GM21423 (cell line): ENCODE results near the gene DDX31.

Experiments
- ATAC-seq: cut with Tn5 transposase; IDR thresholded peaks from one replicate; pipeline ENCODE4 v1.9.1; 2021; ENCODE audit warnings: mild to moderate bottlenecking, moderate library complexity; ENCODE audit not compliant: unreplicated experiment

Gene DDX31

GRCh38 chr9:132674485-132674884 is 4.7 kb upstream of the DDX31 start:
- ATAC-seq = no peak

- ATAC-seq = no peak
Observed at GRCh38 chr9:132673355-132673754, 3.6 kb upstream of the DDX31 start.

GRCh38 chr9:132672413-132672690 is 2.6 kb upstream of the DDX31 start:
- no peak for ATAC-seq

GRCh38 chr9:132671620-132672412 is 2.0 kb upstream of the DDX31 start:
- no peak for ATAC-seq

- ATAC-seq = peak; percentile 51
Observed at GRCh38 chr9:132670457-132671391, 941 bp upstream of the DDX31 start, which contains the start of gene GTF3C4. GTF3C4 (plus strand) TSS chr9:132670464; CDS start chr9:132670599, 135 bp downstream.

GRCh38 chr9:132669319-132669697 is 475 bp downstream of the DDX31 start:
- no peak for ATAC-seq

GRCh38 chr9:132663851-132664250 is 5.9 kb downstream of the DDX31 start:
- no peak for ATAC-seq

- no peak for ATAC-seq
Observed at GRCh38 chr9:132663117-132663516, 6.7 kb downstream of the DDX31 start.

- ATAC-seq = no peak
Observed at GRCh38 chr9:132662152-132662945, 7.4 kb downstream of the DDX31 start.

- ATAC-seq = no peak
Observed at GRCh38 chr9:132656299-132656698, 13.5 kb downstream of the DDX31 start.

- no peak for ATAC-seq
Observed at GRCh38 chr9:132651259-132651658, 18.5 kb downstream of the DDX31 start.

GRCh38 chr9:132648685-132649084 is 21.1 kb downstream of the DDX31 start:
- no peak for ATAC-seq

- ATAC-seq = no peak
Observed at GRCh38 chr9:132648283-132648682, 21.5 kb downstream of the DDX31 start.

- ATAC-seq = no peak
Observed at GRCh38 chr9:132647806-132648205, 22.0 kb downstream of the DDX31 start.

GRCh38 chr9:132647355-132647754 is 22.4 kb downstream of the DDX31 start:
- ATAC-seq = no peak

- ATAC-seq = no peak
Observed at GRCh38 chr9:132646726-132647125, 23.1 kb downstream of the DDX31 start.

GRCh38 chr9:132645711-132646110 is 24.1 kb downstream of the DDX31 start:
- no peak for ATAC-seq

- ATAC-seq = no peak
Observed at GRCh38 chr9:132645306-132645705, 24.5 kb downstream of the DDX31 start.

- no peak for ATAC-seq
Observed at GRCh38 chr9:132644251-132644650, 25.5 kb downstream of the DDX31 start.

- no peak for ATAC-seq
Observed at GRCh38 chr9:132641216-132641615, 28.6 kb downstream of the DDX31 start.

- ATAC-seq = no peak
Observed at GRCh38 chr9:132639322-132639721, 30.5 kb downstream of the DDX31 start.
